Mononuclear cell (primary cell): ENCODE data around the gene PPP3CA. TPM values are rescaled to one million over a fixed set of nuclear protein-coding genes. Genes with fewer than 3 reads are reported as not detected.
"Not testable (repeated sequence)": the region's sequence is repeated elsewhere in the genome, so short reads cannot be mapped to it uniquely, and the experiment has no call there.

ENCODE experiments used
- H3K27me3 ChIP-seq: 2 replicates; pipeline ENCODE4 v1.6.0; 2011; ENCODE audit warnings: low read length, control low read depth; ENCODE audit not compliant: insufficient read depth
- H3K4me1 ChIP-seq: 2 replicates; pipeline ENCODE4 v1.5.1; 2011; ENCODE audit warnings: mild to moderate bottlenecking, low read length, control low read depth; ENCODE audit not compliant: insufficient read depth
- H3K4me3 ChIP-seq: 2 replicates; pipeline ENCODE4 v1.5.1; 2011; ENCODE audit warnings: mild to moderate bottlenecking, low read length, moderate library complexity
- H3K9me3 ChIP-seq: 2 replicates; pipeline ENCODE4 v1.5.1; 2011; ENCODE audit warnings: low read depth, mild to moderate bottlenecking, control low read depth, low read length
- total RNA-seq: library from RNA; depleted of rRNA; stranded (reverse); fragments of >200 nt; gene quantifications from one replicate; pipeline ENCODE4 v1.2.3, GENCODE V29; 2012

The PPP3CA gene
- total RNA-seq, 1 donor, result 19.3 TPM

- Histone ChIP-seq H3K9me3 (no peaks in the 10 kb centered on the region), H3K4me1 (peaks cover 8% of the 10 kb centered on the region), H3K4me3 (no peak overlapping the region), H3K27me3 (no peaks in the 10 kb centered on the region)
Measured at GRCh38 chr4:101264512-101264911, 82.8 kb downstream of the PPP3CA start.

GRCh38 chr4:101262683-101263082, 84.6 kb downstream of the PPP3CA start:
- Histone ChIP-seq H3K4me3 (no peak overlapping the region), H3K27me3 (no peaks in the 10 kb centered on the region), H3K9me3 (no peaks in the 10 kb centered on the region), H3K4me1 (peaks cover 21% of the 10 kb centered on the region)

DNA sequence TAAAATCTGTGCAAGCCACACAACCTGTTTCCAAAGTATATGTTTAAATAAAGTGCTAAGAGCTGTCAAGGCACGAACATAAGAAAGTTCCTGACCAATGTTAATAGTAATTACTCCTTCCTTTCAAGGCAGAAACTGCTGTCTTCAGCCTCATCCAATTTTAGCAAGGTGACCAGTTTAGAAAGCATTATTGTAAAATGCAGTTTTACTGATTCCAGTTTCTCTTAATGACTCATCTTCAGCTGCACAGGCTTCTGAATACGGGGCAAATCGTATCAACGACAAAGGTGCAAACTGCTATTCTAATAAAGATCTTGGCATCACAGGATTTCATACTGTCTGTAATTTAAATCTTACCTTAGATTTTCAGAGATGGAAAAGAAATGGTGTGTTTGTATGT, 87.5 kb downstream of the PPP3CA start:
- H3K9me3 ChIP-seq, result no peaks in the 10 kb centered on the region
- H3K4me3 ChIP-seq, result no peak overlapping the region
- no peaks in the 10 kb centered on the region for H3K27me3 ChIP-seq
- peaks cover 21% of the 10 kb centered on the region for H3K4me1 ChIP-seq

- H3K4me1 ChIP-seq, result peaks cover 21% of the 10 kb centered on the region
- H3K9me3 ChIP-seq, result no peaks in the 10 kb centered on the region
- H3K4me3 ChIP-seq, result no peak overlapping the region
- H3K27me3 ChIP-seq, result no peaks in the 10 kb centered on the region
Measured at GRCh38 chr4:101258883-101259282, 88.4 kb downstream of the PPP3CA start.

DNA sequence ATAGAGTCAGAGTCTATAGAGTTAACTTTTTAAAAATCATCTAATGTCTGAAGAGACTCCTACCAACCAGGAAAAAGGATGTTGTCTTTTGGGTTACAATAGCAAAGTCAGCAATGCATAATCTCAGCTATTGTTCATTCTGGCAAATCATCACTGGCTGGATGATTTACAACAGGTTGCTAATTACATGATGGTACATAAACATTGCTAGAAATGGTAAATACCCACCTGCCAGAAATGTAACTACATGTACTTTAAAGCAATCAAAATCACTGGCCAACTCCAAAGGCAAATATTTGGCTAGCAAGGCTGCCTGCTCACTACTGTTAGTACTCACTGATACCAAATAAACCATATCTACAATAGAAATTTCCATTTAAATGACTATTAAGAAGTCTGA, 91.1 kb downstream of the PPP3CA start:
- Histone ChIP-seq H3K27me3 (no peaks in the 10 kb centered on the region), H3K9me3 (no peaks in the 10 kb centered on the region), H3K4me1 (peaks cover 18% of the 10 kb centered on the region), H3K4me3 (no peak overlapping the region)

DNA sequence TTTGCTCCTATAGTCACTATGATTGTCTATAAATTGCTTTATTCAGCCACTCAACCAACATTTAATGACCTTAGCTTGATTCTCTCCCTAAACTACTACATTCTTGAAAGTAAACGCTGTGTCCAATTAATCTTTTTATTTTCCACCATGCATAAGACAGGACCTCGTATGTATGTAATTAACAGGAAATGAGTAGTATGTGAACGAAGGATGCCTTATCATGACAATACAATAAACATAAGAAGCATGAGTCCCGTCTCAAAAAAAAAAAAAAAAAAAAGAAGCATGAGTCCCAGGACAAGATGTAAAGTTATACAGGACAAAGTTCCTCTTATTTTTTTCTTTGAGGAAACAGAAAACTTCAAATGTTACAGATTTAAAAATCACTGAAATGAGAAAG, 92.5 kb downstream of the PPP3CA start:
- Histone ChIP-seq H3K9me3 (no peaks in the 10 kb centered on the region), H3K27me3 (no peaks in the 10 kb centered on the region), H3K4me1 (peaks cover 18% of the 10 kb centered on the region), H3K4me3 (no peak overlapping the region)

DNA sequence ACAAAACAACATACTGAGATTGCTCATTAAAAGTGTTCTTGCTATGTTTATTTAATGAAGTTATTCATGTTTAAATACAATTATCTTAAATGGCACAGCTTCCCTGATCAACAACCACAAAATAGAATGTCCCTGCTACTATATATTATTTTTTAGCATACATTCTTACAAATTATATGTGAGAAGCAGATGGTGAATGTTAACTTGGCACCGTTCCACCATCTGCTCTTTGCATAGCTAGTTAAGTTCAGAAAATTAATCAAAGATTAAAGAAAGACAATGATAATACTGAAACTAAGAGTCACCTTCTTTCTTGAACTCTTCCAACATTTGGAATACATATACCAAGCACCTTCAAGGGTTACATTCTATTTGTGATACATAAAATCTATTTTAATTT, 94.2 kb downstream of the PPP3CA start:
- H3K9me3 ChIP-seq, result no peaks in the 10 kb centered on the region
- peaks cover 5% of the 10 kb centered on the region for H3K4me1 ChIP-seq
- H3K4me3 ChIP-seq, result no peak overlapping the region
- H3K27me3 ChIP-seq, result no peaks in the 10 kb centered on the region

DNA sequence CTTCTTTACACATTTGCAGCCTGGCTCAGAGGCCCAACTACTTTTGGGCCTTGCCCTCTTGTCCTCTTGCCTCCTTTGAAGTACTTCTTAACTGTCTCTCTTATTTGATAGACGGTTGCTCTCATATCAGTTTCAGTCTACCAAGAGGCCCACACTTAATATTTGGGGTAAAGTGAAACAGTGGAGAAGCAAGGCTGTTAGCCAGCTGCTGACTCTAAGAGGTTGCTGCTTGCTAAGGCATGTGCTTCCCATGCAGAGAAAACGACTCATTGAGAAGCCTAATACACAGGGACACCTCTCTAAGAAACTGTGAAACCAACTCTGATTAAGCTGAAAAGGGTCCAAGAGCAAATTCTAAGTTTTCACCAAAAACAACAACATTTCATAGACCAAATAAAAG, 94.6 kb downstream of the PPP3CA start:
- no peaks in the 10 kb centered on the region for H3K9me3 ChIP-seq
- no peak overlapping the region for H3K4me3 ChIP-seq
- no peaks in the 10 kb centered on the region for H3K27me3 ChIP-seq
- H3K4me1 ChIP-seq, result peaks cover 4% of the 10 kb centered on the region

- no peaks in the 10 kb centered on the region for H3K27me3 ChIP-seq
- H3K9me3 ChIP-seq, result no peaks in the 10 kb centered on the region
- H3K4me1 ChIP-seq, result peaks cover 4% of the 10 kb centered on the region
- H3K4me3 ChIP-seq, result no peak overlapping the region
Measured at GRCh38 chr4:101251261-101251660, 96.1 kb downstream of the PPP3CA start.

DNA sequence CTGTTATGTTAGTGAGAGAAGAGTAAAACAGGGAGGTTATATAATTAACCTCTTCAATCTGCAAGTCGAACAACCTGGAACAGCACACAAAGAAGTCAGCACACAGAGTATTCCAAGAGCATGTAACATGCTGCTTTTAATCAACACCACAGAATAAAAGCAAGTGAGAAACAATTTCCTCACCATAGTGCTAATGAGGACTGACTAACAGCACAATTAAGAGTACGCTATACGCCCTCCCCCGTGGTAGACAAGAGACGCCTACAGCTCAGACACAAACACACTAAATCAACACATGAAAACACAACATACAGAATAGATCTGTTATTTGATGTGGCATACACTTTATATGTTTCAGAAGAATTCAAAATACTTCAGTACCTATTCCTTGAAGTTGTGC, 103.0 kb downstream of the PPP3CA start:
- Histone ChIP-seq H3K4me3 (no peak overlapping the region), H3K4me1 (peaks cover 4% of the 10 kb centered on the region), H3K27me3 (no peaks in the 10 kb centered on the region), H3K9me3 (no peaks in the 10 kb centered on the region)

DNA sequence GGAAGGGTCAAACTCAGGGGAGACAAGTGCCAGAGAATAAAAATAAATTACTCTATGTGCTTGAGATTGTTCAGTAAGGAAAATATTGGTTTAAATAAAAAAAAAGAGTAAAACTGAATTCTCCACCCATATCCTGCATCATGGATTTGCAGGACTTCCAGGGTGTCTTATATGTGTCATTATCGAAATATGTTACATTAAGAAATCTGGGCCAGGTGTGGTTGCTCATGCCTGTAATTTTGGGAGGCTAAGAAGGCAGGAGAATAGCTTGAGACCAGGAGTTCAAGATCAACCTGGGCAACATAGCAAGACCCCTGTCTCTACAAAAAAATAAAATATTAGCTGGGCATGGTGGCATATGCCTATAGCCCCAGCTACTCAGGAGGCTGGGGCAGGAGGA, 104.9 kb downstream of the PPP3CA start:
- peaks cover 15% of the 10 kb centered on the region for H3K4me1 ChIP-seq

GRCh38 chr4:101240099-101240498, 107.2 kb downstream of the PPP3CA start:
- Histone ChIP-seq H3K9me3 (no peaks in the 10 kb centered on the region), H3K4me1 (peaks cover 25% of the 10 kb centered on the region), H3K4me3 (no peak overlapping the region), H3K27me3 (no peaks in the 10 kb centered on the region)

More for the DNA sequence above, 104.9 kb downstream of the PPP3CA start:
- Histone ChIP-seq H3K4me3 (no peak overlapping the region), H3K27me3 (no peaks in the 10 kb centered on the region), H3K9me3 (no peaks in the 10 kb centered on the region)

- H3K9me3 ChIP-seq, result no peaks in the 10 kb centered on the region
- H3K27me3 ChIP-seq, result no peaks in the 10 kb centered on the region
- peaks cover 25% of the 10 kb centered on the region for H3K4me1 ChIP-seq
- H3K4me3 ChIP-seq, result no peak overlapping the region
Measured at GRCh38 chr4:101239665-101240064, 107.7 kb downstream of the PPP3CA start.

DNA sequence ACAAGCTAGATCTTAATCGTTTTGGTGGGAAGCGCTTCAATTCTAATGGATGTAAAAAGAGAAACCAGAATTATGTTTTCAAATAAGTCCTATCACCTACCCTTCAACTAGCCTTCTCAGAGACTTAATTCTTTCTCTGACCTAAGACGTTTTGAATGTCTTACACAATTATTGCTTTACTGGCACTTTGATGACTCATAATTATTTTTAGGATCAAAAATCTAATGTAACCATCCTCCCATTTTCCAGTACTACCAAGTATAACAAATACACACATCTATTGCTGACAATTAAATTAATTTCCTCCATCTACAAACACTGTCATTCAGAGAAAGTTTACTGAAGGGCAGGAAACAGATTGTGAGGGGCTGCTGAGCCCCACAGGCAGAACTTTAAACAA, 108.6 kb downstream of the PPP3CA start:
- Histone ChIP-seq H3K4me1 (peaks cover 25% of the 10 kb centered on the region), H3K9me3 (no peaks in the 10 kb centered on the region), H3K4me3 (no peak overlapping the region), H3K27me3 (no peaks in the 10 kb centered on the region)

GRCh38 chr4:101237773-101238172, 109.6 kb downstream of the PPP3CA start:
- H3K4me1 ChIP-seq, result peaks cover 25% of the 10 kb centered on the region
- no peaks in the 10 kb centered on the region for H3K9me3 ChIP-seq
- H3K27me3 ChIP-seq, result no peaks in the 10 kb centered on the region
- no peak overlapping the region for H3K4me3 ChIP-seq

- no peaks in the 10 kb centered on the region for H3K27me3 ChIP-seq
Measured at GRCh38 chr4:101236097-101236496, 111.2 kb downstream of the PPP3CA start.

DNA sequence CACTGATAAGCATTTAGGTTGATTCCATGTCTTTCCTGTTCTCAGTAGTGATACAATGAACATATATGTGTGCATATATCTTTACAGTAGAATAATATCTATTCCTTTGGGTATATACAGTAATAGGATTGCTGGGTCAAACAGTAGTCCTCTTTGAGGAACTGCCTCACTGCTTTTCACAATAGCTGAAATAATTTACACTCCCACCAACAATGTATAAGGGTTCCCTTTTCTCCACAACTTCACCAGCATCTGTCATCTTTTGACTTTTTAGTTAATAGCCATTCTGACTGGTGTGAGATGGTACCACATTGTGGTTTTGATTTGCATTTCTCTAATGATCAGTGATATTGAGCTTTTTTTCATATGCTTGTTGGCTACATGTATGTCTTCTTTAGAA, 113.2 kb downstream of the PPP3CA start:
- not testable (repeated sequence) for H3K27me3 ChIP-seq, H3K9me3 ChIP-seq, H3K4me3 ChIP-seq
- peaks cover 21% of the 10 kb centered on the region for H3K4me1 ChIP-seq

More at GRCh38 chr4:101236097-101236496, 111.2 kb downstream of the PPP3CA start:
- H3K4me3 ChIP-seq, result no peak overlapping the region
- no peaks in the 10 kb centered on the region for H3K9me3 ChIP-seq
- peaks cover 25% of the 10 kb centered on the region for H3K4me1 ChIP-seq
